Measurements from ENCODE around the gene TMLHE.
"Not testable (repeated sequence)": the region's sequence is repeated elsewhere in the genome, so short reads cannot be mapped to it uniquely, and the experiment has no call there.

The TMLHE gene

GRCh38 chrX:155477136-155477535 lies 135.6 kb downstream of the TMLHE start:
- not testable (repeated sequence) for DNase-seq

- not testable (repeated sequence) for DNase-seq
Observed at GRCh38 chrX:155466269-155466938, 146.3 kb downstream of the TMLHE start.

GRCh38 chrX:155460501-155460900 lies 152.3 kb downstream of the TMLHE start:
- not testable (repeated sequence) for DNase-seq

- DNase-seq: not testable (repeated sequence)
Observed at GRCh38 chrX:155458471-155458870, 154.3 kb downstream of the TMLHE start, which contains the start of gene F8A3. TSS of gene F8A3 (minus strand) at chrX:155458620. CDS start at chrX:155458600, 20 bp downstream.

GRCh38 chrX:155457761-155458447 lies 154.8 kb downstream of the TMLHE start:
- not testable (repeated sequence) for DNase-seq

- DNase-seq: no peak
Observed at GRCh38 chrX:155441097-155441496, 171.7 kb downstream of the TMLHE start.

All from DMS53 (cell line).